NCI-H2196 treated with DMSO at 0.1 percent for 48 hours (cell line): ENCODE measurements around the gene CDC42EP1.
"Not testable (repeated sequence)": the region's sequence is repeated elsewhere in the genome, so short reads cannot be mapped to it uniquely, and the experiment has no call there.

ENCODE experiments used
- DNase-seq: peaks from one replicate; lab custom pipeline; 2025; ENCODE audit not compliant: unreplicated experiment; lab: John Stamatoyannopoulos, UW

The CDC42EP1 gene

GRCh38 chr22:37609240-37610152 is 49.2 kb downstream of the CDC42EP1 start:
- no peak for DNase-seq

- DNase-seq, result not testable (repeated sequence)
Observed at GRCh38 chr22:37610153-37610475, 49.8 kb downstream of the CDC42EP1 start.

- no peak for DNase-seq
Observed at GRCh38 chr22:37610480-37611129, 50.3 kb downstream of the CDC42EP1 start.

GRCh38 chr22:37611207-37611606 is 50.9 kb downstream of the CDC42EP1 start:
- no peak for DNase-seq

- DNase-seq, result no peak
Observed at GRCh38 chr22:37616201-37617083, 56.2 kb downstream of the CDC42EP1 start.

GRCh38 chr22:37617431-37617830 is 57.2 kb downstream of the CDC42EP1 start:
- DNase-seq, result no peak

GRCh38 chr22:37618072-37618656 is 57.9 kb downstream of the CDC42EP1 start:
- DNase-seq, result no peak

- no peak for DNase-seq
Observed at GRCh38 chr22:37618674-37619073, 58.4 kb downstream of the CDC42EP1 start.
